GM12801 (cell line): ENCODE data around the gene SNRNP40.

Experiments
- CTCF ChIP-seq: IDR thresholded peaks from one replicate; pipeline ENCODE4 v1.5.1; 2011; ENCODE audit warnings: control low read depth; ENCODE audit not compliant: insufficient read length; ENCODE audit errors: extremely low read depth

Gene SNRNP40

GRCh38 chr1:31302709-31303441 is 6.3 kb upstream of the SNRNP40 start:
- TF ChIP-seq CTCF: no peak

- no peak for TF ChIP-seq CTCF
Measured at GRCh38 chr1:31300193-31300592, 3.6 kb upstream of the SNRNP40 start.

GRCh38 chr1:31299365-31299764 is 2.8 kb upstream of the SNRNP40 start:
- no peak for TF ChIP-seq CTCF

- no peak for TF ChIP-seq CTCF
Measured at GRCh38 chr1:31297277-31298247, 974 bp upstream of the SNRNP40 start.

DNA sequence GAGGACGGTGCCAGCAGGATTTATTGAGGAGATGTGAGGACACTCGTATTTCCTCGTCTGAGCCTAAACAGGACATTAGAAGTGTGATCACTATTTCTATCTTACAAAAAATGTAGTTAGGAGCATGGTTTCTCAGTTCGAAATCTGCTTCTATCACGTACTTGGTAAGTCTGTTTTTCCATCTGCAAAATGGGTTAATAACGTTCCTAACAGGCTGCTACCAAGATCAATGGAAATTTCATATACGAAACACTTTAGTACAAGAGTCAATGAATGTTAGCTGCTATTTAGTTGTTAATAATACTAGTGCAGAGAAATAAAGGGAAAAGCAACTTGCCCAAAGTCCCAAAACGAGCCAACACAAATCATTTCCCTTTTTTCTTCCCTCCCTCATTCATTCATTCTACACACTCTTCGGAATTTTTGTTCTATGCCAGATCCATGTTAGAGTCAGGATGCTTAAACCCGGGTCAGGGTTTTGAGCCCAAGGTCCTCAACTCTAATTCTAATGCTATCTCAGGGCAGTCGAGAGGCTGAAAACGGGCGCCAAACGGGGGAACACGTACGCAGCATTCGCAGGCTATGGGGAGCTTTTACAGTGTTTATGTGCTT is 608 bp downstream of the SNRNP40 start:
- no peak for TF ChIP-seq CTCF

DNA sequence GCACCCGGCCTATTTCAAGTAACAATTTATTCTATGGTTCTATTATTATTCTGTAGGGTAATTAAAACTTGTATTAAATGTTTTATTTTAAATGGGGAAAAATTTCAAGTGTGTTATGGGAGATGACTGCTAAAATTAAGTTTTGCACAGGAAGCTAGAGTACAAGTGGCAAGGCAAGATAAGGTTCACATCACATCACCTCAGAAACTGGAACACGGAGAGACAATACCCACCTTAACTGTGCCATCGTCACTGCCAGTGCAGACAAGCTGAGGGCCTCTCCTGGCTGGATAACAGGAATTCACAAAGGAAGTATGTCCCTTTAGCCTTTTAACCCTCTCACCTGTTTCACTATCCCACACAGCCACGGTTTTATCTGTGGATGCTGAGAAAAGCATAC is 7.6 kb downstream of the SNRNP40 start:
- no peak for TF ChIP-seq CTCF

GRCh38 chr1:31273619-31274018 is 23.0 kb downstream of the SNRNP40 start:
- no peak for TF ChIP-seq CTCF
